ENCODE data around the gene MOGAT2.

The MOGAT2 gene

DNA sequence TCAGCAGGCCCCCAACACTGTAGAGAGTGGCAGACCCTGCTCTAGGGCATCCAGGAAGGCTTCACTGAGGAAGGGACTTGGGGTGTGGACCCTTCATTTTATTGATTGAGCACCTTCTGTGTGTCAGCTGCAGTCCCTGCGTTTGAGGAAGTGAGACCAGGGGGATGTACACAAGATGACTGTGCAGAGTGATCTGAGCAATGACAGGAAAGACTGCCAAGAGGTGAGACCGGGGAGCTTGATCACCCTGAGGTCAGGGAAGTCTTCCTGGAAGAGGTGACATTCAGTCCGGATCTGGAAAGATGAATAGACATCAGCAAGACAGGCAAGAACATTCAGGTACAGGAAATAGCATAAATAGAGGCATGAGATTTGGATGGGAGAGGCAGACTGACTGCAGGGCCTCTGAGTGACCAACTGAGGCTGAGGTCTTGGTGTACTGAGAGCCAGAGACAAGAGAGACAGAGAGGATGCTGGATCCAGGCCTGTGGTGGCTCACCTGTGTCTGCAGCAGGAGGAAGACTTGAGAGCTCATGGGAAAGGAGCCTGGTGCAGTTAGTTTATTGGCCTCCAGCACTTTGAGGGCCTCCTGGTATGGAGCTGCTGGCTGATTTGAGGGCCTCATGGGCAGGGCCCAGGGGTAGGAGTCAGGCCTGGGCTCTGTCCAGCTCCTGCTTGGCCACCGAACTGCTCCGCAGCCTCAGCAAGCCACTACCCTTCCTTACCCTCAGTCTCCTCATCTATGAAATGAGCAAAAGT, 56.1 kb downstream of the MOGAT2 start:
- Histone ChIP-seq H4K20me1 (ENCODE audit: low read depth, low read length) (no peaks in the 10 kb centered on the region), H3F3A (ENCODE audit: insufficient read depth) (no peaks in the 10 kb centered on the region), H3K9me2 (replicated peaks; ENCODE audit: insufficient read depth, low read length) (no peaks in the 10 kb centered on the region), H3K27me3 (ENCODE audit: low read length) (no peaks in the 10 kb centered on the region), H2AFZ (ENCODE audit: low read depth, low read length, severe bottlenecking) (no peak overlapping the region), H3K4me3 (ENCODE audit: insufficient read depth, low read length, poor library complexity, severe bottlenecking) (no peak overlapping the region), H3K9ac (ENCODE audit: low read length) (no peak overlapping the region), H3K36me3 (ENCODE audit: low read length) (no peaks in the 10 kb centered on the region), H3K4me2 (ENCODE audit: low read depth, low read length, poor library complexity, severe bottlenecking) (no peak overlapping the region), H3K27ac (ENCODE audit: low read depth, low read length) (no peak overlapping the region), H3K9me3 (ENCODE audit: insufficient read depth, low read length) (no peaks in the 10 kb centered on the region), H3K79me2 (ENCODE audit: insufficient read depth, low read length) (no peaks in the 10 kb centered on the region)
- TF ChIP-seq EZH2phosphoT487 (conservative IDR thresholded peaks at IDR 0.05; ENCODE audit: low read length), result no peak
- TF ChIP-seq, protein P1, sequence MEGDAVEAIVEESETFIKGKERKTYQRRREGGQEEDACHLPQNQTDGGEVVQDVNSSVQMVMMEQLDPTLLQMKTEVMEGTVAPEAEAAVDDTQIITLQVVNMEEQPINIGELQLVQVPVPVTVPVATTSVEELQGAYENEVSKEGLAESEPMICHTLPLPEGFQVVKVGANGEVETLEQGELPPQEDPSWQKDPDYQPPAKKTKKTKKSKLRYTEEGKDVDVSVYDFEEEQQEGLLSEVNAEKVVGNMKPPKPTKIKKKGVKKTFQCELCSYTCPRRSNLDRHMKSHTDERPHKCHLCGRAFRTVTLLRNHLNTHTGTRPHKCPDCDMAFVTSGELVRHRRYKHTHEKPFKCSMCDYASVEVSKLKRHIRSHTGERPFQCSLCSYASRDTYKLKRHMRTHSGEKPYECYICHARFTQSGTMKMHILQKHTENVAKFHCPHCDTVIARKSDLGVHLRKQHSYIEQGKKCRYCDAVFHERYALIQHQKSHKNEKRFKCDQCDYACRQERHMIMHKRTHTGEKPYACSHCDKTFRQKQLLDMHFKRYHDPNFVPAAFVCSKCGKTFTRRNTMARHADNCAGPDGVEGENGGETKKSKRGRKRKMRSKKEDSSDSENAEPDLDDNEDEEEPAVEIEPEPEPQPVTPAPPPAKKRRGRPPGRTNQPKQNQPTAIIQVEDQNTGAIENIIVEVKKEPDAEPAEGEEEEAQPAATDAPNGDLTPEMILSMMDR (IDR thresholded peaks at IDR 0.05; ENCODE audit: insufficient read depth, low read length, poor library complexity, severe bottlenecking), result no peak

DNA sequence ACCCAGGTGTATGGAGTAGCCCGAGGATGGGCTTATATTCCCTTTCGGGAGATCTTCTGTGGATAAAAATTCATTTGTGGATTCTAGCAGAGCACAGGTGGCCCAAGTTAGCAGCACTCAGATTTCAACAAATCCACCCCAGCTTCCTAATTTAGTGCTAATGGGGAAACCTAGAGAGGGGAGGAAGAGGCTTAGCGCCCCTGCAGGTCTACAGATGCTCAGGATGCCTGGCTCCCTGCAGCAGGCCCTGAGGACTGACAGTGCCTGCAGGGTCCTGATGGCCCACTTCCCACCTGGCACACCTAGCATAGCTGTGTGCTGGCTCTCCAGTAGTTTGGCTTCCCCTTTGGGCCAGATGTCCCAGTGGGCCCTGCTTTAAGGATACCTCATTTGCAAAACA, 57.4 kb downstream of the MOGAT2 start:
- H2AFZ ChIP-seq (ENCODE audit: low read depth, low read length, severe bottlenecking), result no peak overlapping the region
- H3K4me3 ChIP-seq (ENCODE audit: insufficient read depth, low read length, poor library complexity, severe bottlenecking), result no peak overlapping the region
- no peaks in the 10 kb centered on the region for H3K36me3 ChIP-seq (ENCODE audit: low read length)
- TF ChIP-seq, protein P1 (IDR thresholded peaks at IDR 0.05; ENCODE audit: insufficient read depth, low read length, poor library complexity, severe bottlenecking), result no peak
- no peak for TF ChIP-seq EZH2phosphoT487 (conservative IDR thresholded peaks at IDR 0.05; ENCODE audit: low read length)
- no peak overlapping the region for H3K9ac ChIP-seq (ENCODE audit: low read length)
- H3F3A ChIP-seq (ENCODE audit: insufficient read depth), result no peaks in the 10 kb centered on the region
- no peak overlapping the region for H3K4me2 ChIP-seq (ENCODE audit: low read depth, low read length, poor library complexity, severe bottlenecking)
- no peaks in the 10 kb centered on the region for H3K9me2 ChIP-seq (replicated peaks; ENCODE audit: insufficient read depth, low read length)
- H3K79me2 ChIP-seq (ENCODE audit: insufficient read depth, low read length), result no peaks in the 10 kb centered on the region
- H3K9me3 ChIP-seq (ENCODE audit: insufficient read depth, low read length), result no peaks in the 10 kb centered on the region
- no peak overlapping the region for H3K27ac ChIP-seq (ENCODE audit: low read depth, low read length)
- no peaks in the 10 kb centered on the region for H4K20me1 ChIP-seq (ENCODE audit: low read depth, low read length)
- H3K27me3 ChIP-seq (ENCODE audit: low read length), result no peaks in the 10 kb centered on the region

DNA sequence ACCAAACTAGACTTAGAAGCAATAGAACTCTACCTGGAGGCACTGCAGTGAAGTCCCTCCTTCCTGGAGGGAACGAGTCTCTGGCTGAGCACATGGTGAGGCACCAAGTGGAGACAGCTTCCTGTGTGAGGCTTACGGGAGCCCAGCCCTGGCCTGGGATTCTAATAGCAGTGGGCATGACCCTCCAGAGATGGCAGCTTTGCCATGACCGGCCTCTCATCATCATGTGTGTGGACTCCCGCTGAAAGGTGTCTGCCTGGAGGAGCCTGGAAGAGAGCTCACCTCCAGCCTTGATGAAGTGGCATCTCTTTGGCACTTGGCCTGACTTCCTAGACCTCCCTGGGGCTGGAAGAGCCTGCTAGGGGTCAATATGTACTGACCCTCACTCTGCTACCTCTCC, 58.9 kb downstream of the MOGAT2 start:
- H3K9me3 ChIP-seq (ENCODE audit: insufficient read depth, low read length), result no peaks in the 10 kb centered on the region
- no peak overlapping the region for H3K4me2 ChIP-seq (ENCODE audit: low read depth, low read length, poor library complexity, severe bottlenecking)
- H3K9ac ChIP-seq (ENCODE audit: low read length), result no peak overlapping the region
- no peak overlapping the region for H3K27ac ChIP-seq (ENCODE audit: low read depth, low read length)
- no peaks in the 10 kb centered on the region for H3K9me2 ChIP-seq (replicated peaks; ENCODE audit: insufficient read depth, low read length)
- H4K20me1 ChIP-seq (ENCODE audit: low read depth, low read length), result no peaks in the 10 kb centered on the region
- no peak for TF ChIP-seq EZH2phosphoT487 (conservative IDR thresholded peaks at IDR 0.05; ENCODE audit: low read length)
- TF ChIP-seq, protein P1 (IDR thresholded peaks at IDR 0.05; ENCODE audit: insufficient read depth, low read length, poor library complexity, severe bottlenecking), result no peak
- no peaks in the 10 kb centered on the region for H3K79me2 ChIP-seq (ENCODE audit: insufficient read depth, low read length)
- H3F3A ChIP-seq (ENCODE audit: insufficient read depth), result no peaks in the 10 kb centered on the region
- H3K36me3 ChIP-seq (ENCODE audit: low read length), result no peaks in the 10 kb centered on the region
- no peak overlapping the region for H3K4me3 ChIP-seq (ENCODE audit: insufficient read depth, low read length, poor library complexity, severe bottlenecking)
- H3K27me3 ChIP-seq (ENCODE audit: low read length), result no peaks in the 10 kb centered on the region
- no peak overlapping the region for H2AFZ ChIP-seq (ENCODE audit: low read depth, low read length, severe bottlenecking)

All from SU-DHL-6 (cell line).